GM12865 (cell line): ENCODE results near the gene SSH3.

Experiments used
- DNase-seq: peaks from one replicate; pipeline ENCODE4 v3.0.0; 2010; ENCODE audit warnings: low read depth
- H3K4me3 ChIP-seq: 2 replicates; pipeline ENCODE4 v1.5.1; 2011; ENCODE audit warnings: mild to moderate bottlenecking, low read depth, low read length, control low read depth
- CTCF ChIP-seq: IDR thresholded peaks from 2 replicates; pipeline ENCODE4 v1.5.1; 2011; ENCODE audit warnings: low read length, control low read depth, low read depth, inconsistent platforms; ENCODE audit not compliant: insufficient read depth; ENCODE audit errors: missing control alignments

Gene SSH3

GRCh38 chr11:67278135-67278938 is 25.0 kb upstream of the SSH3 start:
- TF ChIP-seq CTCF = no peak
- H3K4me3 ChIP-seq = peak overlapping the region; percentile 65

DNA sequence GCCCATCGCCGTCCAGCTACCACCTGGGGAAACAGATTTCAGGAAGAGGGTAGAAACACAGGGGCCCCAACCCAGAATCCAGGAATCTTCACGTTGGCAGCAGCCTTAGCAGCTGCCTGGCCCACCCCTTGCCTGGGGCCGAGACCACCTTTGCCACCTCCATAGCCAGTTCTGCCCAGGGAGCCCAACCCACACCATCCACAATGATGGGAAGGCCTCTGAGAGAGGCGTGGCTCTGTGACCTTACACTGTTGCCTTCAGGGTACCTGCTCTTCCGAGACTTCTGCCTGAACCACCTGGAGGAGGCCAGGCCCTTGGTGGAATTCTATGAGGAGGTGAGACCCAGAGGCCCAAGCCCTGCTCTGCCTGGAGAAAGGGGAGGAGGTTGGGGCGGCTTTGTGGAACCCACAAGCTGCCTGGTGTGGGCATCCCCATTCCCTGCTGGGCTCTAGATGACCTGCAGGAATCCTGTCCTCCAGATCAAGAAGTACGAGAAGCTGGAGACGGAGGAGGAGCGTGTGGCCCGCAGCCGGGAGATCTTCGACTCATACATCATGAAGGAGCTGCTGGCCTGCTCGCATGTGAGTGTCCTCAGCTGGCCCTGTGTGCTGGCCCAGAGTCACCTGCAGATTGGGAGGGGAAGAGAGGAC is 24.3 kb upstream of the SSH3 start:
- no peak for DNase-seq
- H3K4me3 ChIP-seq = no peak overlapping the region
- TF ChIP-seq CTCF = no peak

More at GRCh38 chr11:67278135-67278938, 25.0 kb upstream of the SSH3 start:
- DNase-seq = no peak

GRCh38 chr11:67279589-67280340 is 23.6 kb upstream of the SSH3 start:
- DNase-seq = no peak
- no peak overlapping the region for H3K4me3 ChIP-seq
- no peak for TF ChIP-seq CTCF

GRCh38 chr11:67280341-67280787 is 23.0 kb upstream of the SSH3 start:
- DNase-seq = no peak
- TF ChIP-seq CTCF = no peak
- no peak overlapping the region for H3K4me3 ChIP-seq

DNA sequence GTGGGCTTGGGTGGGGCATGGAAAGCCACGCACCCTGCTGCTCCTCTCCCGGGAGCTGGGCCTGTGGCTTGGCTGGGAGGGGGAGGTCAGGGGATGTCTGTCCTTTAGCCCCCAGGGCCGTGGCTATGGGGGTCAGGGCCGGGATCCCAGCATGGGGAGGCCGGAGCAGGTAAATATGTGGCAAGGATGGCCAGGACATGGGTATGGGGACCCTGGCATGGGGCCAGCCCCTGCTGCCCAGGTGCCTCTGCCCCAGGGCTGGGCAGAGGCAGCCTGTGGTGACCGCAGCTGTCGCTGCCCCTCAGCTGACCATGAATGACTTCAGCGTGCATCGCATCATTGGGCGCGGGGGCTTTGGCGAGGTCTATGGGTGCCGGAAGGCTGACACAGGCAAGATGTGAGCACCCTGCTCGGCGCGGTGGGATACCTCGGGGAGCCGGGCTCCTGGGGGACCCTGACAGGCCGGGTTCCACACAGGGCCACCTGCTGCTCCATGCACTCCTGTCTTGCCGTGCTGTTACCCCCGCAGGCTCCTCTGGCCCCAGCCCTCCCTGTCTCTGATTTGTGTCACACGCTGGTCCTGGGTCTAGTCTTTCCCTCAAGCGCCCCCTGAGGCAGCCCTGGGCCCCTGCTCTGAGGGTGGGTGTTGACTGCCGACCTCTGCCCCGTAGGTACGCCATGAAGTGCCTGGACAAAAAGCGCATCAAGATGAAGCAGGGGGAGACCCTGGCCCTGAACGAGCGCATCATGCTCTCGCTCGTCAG is 22.4 kb upstream of the SSH3 start:
- no peak for DNase-seq
- no peak for TF ChIP-seq CTCF

DNA sequence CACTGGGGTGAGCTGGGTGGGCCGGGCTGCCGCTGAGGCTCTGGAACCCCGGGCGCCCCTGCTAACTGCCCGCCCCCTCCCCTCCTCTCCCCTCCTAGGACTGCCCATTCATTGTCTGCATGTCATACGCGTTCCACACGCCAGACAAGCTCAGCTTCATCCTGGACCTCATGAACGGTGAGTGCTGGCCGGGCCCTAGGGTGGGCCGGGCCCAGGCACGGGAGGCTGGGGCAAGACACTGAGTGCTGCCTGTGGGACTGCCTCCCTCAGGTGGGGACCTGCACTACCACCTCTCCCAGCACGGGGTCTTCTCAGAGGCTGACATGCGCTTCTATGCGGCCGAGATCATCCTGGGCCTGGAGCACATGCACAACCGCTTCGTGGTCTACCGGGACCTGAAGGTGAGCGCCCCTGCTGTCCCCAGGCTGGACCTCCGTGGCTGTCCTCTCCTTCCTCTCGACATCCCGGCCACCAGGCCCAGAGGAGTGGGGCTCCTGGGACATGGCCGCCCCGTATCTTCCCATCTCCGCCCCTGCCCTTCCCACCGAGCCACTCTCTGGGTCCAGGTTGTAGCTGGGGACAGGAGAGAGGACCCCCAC is 21.7 kb upstream of the SSH3 start:
- no peak for TF ChIP-seq CTCF
- no peak for DNase-seq

More for the DNA sequence above, 22.4 kb upstream of the SSH3 start:
- H3K4me3 ChIP-seq = no peak overlapping the region

More for the DNA sequence above, 21.7 kb upstream of the SSH3 start:
- H3K4me3 ChIP-seq = no peak overlapping the region
